Right lobe of liver (tissue), 4 donors: ENCODE measurements around the gene SIN3B.

Experiments
- CTCF ChIP-seq, 4 donors: fragments of 200-600 bp in 3 of 4; fragments of 450-650 bp in 1 of 4; IDR thresholded peaks; one replicate each; pipeline versions ENCODE4 v1.5.1 to v1.8.0; 2016 to 2022; ENCODE audit warnings: antibody characterized with exemption in 4 of 4, mild to moderate bottlenecking in 2 of 4
- POLR2A ChIP-seq: fragments of 450-650 bp; IDR thresholded peaks from one replicate; pipeline ENCODE4 v1.6.1; 2017; ENCODE audit warnings: antibody characterized with exemption, mild to moderate bottlenecking
- donor health status: DM: no; HTN: no; CAD: no.
- donor health status: DM: no; HTN: no; CAD: no.
- donor health status: DM: no; HTN: yes; CAD: no.

GRCh38 chr19:16878181-16878965, 49.2 kb downstream of the SIN3B start:
- TF ChIP-seq POLR2A, result no peak
- TF ChIP-seq CTCF (IDR thresholded peaks at IDR 0.05), result no peak
